Measurements from ENCODE around the gene RPP25. TPM values are rescaled to one million over a fixed set of nuclear protein-coding genes. Genes with fewer than 3 reads are reported as not detected.
A peak's percentile ranks its signal among the peaks of the same experiment; 100 is the strongest.

The RPP25 gene
- polyA plus RNA-seq, 3 donors: 2.1 to 3.4 (median 2.5) TPM

- DNase-seq (ENCODE audit: extremely low read depth in 1 of 11, low read depth in 9 of 11, low spot score in 4 of 11): no peak
Measured at GRCh38 chr15:74978077-74978476, 21.5 kb upstream of the RPP25 start.

GRCh38 chr15:74977599-74977998, 21.0 kb upstream of the RPP25 start:
- no peak for DNase-seq (ENCODE audit: extremely low read depth in 1 of 11, low read depth in 9 of 11, low spot score in 4 of 11)

- DNase-seq (ENCODE audit: extremely low read depth in 1 of 11, low read depth in 9 of 11, low spot score in 4 of 11): no peak
Measured at GRCh38 chr15:74976159-74976558, 19.6 kb upstream of the RPP25 start.

GRCh38 chr15:74967670-74968069, 11.1 kb upstream of the RPP25 start:
- no peak for DNase-seq (ENCODE audit: extremely low read depth in 1 of 11, low read depth in 9 of 11, low spot score in 4 of 11)

DNA sequence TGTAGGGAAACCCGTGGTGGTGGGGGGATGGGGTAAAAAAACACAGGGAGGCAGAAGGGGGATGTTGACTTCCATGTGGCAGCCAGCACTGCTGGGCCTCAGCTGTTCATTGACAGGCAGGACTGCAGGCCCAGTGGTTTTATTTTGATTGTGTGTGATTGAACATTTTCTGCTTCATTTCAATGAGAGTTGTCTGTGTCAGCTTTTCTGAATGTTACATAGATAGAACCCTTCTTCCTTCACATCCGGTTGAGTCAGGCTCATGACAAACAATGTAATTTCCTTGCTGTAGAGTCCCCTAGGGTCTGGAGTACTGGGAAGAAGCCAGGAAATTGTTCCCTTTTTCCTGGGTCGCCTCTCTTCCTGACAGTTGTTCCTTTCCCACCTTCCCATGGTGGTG, 8.2 kb upstream of the RPP25 start:
- no peak for DNase-seq (ENCODE audit: extremely low read depth in 1 of 11, low read depth in 9 of 11, low spot score in 4 of 11)

DNA sequence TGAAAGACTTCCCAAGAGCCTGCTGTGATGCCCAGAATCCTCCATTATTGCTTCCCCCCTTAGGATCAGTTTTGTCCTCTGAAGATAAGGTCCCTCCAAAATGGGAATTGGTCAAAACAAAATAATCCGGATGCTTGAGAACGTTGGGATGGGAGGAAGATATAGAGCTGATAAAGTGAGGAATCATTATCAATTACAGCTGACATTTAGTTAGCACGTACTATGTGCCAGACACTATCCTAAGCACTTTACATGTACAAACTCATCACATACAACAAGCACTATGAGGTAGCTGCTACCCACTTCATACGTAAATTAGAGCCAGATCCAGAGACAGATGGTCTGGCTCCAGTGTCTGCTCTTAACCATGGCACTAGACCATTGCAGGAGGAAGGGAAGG, 6.6 kb upstream of the RPP25 start:
- DNase-seq (ENCODE audit: extremely low read depth in 1 of 11, low read depth in 9 of 11, low spot score in 4 of 11): no peak

DNA sequence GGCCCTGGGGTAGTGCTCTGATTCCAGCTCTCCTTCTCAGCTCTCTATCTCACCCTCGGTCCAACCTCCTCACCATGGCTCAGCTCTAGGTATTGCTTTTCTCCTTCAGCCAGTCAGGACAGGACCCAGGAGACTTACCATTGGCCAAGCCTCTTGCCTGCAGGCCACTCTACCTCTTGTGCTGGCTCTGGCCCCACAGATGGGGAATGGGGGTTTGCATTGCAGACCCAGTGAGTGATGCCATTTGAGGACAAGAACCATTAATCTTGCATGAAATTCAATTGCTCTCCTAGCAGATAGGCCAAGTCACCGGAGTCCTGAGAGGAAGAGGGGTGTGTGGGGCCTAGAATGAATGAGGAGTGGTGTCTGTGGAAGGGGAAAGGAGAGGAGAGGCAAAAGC, 6.1 kb upstream of the RPP25 start:
- DNase-seq (ENCODE audit: extremely low read depth in 1 of 11, low read depth in 9 of 11, low spot score in 4 of 11): no peak

DNA sequence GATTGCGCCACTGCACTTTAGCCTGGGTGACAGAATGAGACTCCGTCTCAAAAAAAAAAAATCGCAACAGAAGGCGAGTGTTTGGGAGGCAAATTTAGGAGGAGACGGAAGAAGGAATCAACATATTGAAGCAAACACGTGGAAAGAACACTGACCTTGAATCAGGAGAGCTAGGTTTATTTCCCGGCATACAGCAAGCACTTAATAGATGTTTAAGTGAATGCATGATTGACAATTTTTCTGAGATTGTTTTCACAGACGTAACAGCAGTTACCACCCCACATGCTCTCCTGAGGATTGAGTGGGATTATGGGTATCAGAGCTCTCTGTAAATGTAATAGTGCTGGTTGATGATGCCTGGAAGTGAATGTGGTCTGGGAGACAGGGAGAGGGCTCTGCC, 5.6 kb upstream of the RPP25 start:
- DNase-seq (ENCODE audit: extremely low read depth in 1 of 11, low read depth in 9 of 11, low spot score in 4 of 11): no peak

DNA sequence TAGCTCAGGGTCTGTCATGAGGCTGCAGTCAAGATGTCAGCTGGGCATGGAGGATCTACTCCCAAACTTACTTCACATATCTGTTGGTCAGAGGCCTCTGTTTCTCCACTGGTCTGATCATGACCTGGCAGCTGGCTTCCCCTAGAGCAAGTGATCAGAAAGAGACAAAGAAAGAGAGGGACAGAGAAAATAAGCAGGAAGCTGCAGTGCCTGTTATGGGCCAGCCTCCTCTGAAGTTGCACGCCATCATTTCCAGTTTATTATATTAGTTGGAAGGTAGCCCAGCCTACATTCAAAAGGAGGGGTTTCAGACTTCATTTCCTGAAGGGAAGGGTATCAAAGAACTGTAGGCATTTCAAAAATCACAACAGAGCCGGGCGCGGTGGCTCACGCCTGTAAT, 5.0 kb upstream of the RPP25 start:
- DNase-seq (ENCODE audit: extremely low read depth in 1 of 11, low read depth in 9 of 11, low spot score in 4 of 11): no peak

- DNase-seq (ENCODE audit: extremely low read depth in 1 of 11, low read depth in 9 of 11, low spot score in 4 of 11): no peak
Measured at GRCh38 chr15:74960995-74961588, 4.5 kb upstream of the RPP25 start.

DNA sequence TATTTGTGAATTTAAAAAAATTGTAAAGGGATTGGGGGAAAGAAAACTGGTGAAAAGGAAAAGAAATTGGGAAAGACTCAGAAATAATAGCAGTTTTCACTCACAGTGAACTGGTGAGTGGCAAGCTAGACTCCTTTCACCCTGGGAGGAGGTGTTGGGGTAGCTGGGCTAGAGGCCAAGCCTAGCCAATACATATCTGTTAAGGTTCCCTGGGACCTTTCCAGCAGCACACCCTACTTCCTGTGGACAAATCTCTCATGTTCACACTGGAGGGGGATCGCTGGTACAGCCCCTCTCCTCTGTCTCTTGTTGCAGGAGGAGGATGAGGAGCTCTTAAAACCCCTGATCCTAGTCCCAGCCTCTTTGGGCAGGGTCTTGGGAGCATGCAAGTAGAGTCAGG, 3.7 kb upstream of the RPP25 start:
- no peak for DNase-seq (ENCODE audit: extremely low read depth in 1 of 11, low read depth in 9 of 11, low spot score in 4 of 11)

DNA sequence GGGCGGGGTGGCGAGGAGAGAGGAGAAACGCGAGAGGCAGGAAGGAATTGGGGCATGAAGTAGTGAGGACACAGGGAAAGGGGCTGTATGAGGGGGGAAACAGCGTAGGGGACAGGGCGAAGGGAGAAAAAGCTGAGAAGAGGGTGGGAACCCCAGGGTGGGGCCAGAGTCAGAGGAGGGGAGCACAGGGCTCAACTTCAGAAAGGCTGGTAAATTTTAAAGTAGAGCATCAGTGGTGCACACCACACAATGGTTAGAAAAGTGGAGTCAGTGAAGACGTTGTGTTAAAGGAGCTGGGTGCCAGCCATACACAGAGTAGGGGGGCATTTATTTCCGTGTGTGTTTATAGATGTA, 3.0 kb upstream of the RPP25 start:
- no peak for DNase-seq (ENCODE audit: extremely low read depth in 1 of 11, low read depth in 9 of 11, low spot score in 4 of 11)

DNA sequence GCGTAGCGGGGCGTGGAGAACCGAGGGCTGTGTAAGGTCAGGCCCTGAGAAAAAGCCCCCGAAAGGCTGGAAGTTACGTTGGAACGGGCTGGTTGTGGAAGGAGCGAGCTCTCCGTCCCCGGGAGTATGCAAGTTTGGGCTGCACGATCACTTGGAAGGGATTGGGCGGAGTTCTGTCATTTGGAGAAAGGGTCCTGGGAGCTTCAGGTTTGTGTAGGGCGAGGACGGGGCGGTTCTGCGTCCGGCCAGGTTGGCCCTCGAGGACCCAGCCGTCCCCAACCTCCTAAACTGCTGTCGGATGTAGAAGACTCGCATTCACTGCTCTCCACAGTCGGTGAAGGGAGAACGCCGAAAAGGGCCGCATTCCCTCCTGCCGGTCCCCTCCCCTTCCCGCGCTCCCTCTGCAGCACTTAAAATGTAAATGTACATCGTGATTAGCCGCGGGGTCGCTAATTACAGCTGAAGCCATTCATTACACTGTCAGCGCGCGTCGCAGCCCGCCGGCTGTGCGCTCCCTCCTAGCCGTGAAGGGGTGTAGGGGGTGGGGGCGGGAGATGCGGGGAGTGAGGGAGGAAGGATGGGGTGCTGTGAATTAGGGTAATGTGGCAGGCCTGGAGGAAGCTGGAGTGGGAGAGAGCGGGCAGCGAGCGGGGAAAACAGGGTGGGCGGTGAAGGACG, 2.5 kb upstream of the RPP25 start:
- no peak for DNase-seq (ENCODE audit: extremely low read depth in 1 of 11, low read depth in 9 of 11, low spot score in 4 of 11)

- DNase-seq (ENCODE audit: extremely low read depth in 1 of 11, low read depth in 9 of 11, low spot score in 4 of 11): no peak
Measured at GRCh38 chr15:74958320-74958907, 1.8 kb upstream of the RPP25 start.

GRCh38 chr15:74957476-74958035, 984 bp upstream of the RPP25 start:
- DNase-seq (ENCODE audit: extremely low read depth in 1 of 11, low read depth in 9 of 11, low spot score in 4 of 11): no peak

DNA sequence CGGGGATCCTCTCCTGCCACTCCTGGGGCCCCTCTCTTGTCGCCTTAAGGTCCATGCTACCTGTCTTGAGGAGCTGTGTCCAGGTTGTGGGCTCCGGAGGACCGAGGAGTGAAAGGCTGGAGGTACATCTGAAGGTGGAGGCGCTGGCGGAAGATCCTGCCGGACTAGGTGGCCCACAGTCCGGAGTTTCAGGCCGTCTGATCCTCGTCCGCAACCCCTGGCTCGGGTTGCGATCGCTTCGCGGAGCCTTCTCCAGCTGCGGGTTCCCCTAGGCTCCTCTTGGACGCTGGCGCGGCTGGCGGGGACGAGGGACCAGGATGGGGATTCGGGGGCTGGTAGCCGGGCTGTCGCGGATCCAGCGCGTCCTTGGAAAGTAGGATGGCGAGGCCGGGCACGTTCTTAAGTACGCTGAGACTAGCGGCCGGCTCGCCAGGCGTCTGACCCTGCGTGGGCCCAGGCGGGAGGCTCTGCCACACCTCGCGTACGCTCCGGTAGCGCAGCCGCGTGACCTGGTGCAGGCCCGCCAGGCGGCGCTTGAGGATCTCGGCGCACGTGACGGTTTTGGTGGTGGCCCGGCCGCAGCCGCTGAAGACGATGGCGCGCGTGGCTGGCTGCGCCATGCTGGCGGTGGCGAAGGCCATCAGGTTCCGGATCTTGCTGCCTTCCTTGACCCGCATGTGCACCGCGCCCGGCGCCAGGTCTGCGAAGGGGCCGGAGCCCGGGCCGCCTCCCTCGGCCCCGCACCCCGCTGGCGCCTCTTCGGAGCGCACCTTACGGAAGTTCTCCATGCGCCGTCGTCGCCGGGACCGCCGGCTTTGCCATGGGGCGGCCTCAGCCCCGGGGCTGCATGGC, 550 bp downstream of the RPP25 start:
- peak in 4 of 11 donors; percentile 46 to 55 (median 52) for DNase-seq (ENCODE audit: extremely low read depth in 1 of 11, low read depth in 9 of 11, low spot score in 4 of 11)

DNA sequence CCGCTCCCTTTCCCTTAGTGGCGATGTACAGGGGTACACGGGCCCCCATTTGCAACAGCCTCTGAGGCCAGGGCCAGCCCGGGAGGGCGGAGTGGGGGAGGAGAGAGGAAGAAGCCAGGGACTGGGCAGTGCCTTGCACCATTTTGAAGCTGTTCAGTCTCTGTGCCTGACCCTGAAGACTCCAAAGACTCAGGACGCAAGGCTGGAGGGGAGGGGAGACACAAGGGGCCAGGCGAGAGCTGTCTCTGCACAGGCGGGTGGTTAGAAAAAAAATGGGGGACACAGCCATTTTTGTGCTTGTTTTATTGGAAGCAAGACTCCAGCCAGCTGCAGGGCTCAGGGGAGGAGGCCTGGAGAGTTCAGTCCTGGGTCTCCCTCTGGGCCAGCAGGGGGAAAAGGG, 1.6 kb downstream of the RPP25 start:
- DNase-seq (ENCODE audit: extremely low read depth in 1 of 11, low read depth in 9 of 11, low spot score in 4 of 11): no peak

DNA sequence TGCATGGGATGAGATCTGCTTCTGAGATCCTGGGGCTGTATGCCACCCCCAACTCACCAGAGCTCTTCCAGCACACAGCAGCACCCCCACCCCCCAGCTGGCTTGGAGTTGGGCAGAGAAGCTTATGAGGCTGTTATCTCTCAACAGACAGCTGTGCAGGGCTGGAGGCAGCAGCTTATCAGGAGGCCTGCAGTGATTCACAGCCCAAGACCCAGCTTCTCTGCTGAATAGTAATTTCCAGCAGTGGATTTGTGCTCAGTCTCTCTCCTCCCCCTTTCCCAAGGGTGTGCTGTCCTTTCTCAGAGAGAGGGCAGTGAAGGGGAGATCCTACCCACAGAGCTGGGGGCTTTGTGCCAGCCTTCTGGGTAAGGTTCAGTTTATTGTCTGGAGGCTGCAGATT, 2.1 kb downstream of the RPP25 start:
- no peak for DNase-seq (ENCODE audit: extremely low read depth in 1 of 11, low read depth in 9 of 11, low spot score in 4 of 11)

DNA sequence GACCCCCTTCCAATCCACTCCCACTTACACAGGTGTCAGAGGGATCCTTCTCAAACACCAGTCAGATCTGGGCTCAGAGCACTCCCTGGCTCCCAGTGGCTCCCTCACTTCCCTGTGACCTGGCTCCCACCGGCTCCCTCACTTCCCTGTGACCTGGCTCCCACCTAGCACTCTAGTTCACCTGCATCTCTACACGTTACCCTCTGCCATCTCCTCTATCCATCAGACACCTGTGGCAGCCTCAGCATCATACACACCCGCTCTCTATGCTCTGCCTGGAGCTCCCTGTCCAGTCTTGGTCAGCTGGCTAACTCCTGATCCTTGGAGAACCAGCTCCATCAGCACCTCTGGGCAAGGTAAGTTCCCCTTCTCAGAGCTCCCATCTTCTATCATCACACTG, 5.6 kb downstream of the RPP25 start:
- no peak for DNase-seq (ENCODE audit: extremely low read depth in 1 of 11, low read depth in 9 of 11, low spot score in 4 of 11)

Data from renal cortex interstitium (tissue), 11 donors.